HG02588 (cell line): Measurements from ENCODE around the gene GYPC.

Source experiments
- ATAC-seq: cut with Tn5 transposase; IDR thresholded peaks from one replicate; pipeline ENCODE4 v1.9.1; 2021; ENCODE audit warnings: mild to moderate bottlenecking, moderate library complexity; ENCODE audit not compliant: unreplicated experiment

GYPC gene

DNA sequence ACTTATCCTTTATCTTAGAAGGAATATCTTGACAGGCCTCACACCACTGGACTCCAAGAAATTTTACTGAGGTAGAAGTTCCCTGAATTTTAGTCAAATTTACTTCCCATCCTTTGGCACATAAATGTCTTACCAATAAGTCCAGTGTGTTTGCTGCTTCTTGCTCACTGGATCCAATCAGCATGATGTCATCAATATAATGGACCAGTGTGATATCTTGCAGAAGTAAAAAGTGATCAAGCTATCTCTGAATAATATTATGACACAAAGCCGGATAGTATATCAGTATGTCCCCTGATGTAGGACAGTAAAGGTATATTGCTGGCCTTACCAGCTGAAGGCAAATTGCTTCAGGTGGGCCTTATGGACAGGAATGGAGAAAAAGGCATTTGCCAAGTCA, 6.9 kb upstream of the GYPC start:
- no peak for ATAC-seq

DNA sequence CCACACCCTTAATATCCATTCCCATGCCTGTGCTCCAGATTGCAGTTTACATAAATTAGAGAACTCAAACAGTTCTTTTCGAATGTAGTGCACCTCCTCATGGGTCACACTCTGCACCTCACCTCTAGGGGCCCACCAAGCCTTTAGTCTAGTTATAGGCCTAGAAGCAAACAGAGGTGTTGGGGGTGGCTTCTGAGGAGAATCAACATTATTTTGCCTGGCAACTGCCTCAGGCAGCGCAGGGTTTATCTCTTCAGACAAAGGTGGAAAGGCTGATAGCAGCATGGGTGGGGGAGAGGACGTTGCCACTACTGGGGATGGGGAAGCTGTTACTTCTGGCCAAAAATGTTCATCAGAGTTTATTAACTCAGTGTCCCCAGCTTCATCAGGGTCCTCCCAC, 5.0 kb upstream of the GYPC start:
- ATAC-seq = no peak

DNA sequence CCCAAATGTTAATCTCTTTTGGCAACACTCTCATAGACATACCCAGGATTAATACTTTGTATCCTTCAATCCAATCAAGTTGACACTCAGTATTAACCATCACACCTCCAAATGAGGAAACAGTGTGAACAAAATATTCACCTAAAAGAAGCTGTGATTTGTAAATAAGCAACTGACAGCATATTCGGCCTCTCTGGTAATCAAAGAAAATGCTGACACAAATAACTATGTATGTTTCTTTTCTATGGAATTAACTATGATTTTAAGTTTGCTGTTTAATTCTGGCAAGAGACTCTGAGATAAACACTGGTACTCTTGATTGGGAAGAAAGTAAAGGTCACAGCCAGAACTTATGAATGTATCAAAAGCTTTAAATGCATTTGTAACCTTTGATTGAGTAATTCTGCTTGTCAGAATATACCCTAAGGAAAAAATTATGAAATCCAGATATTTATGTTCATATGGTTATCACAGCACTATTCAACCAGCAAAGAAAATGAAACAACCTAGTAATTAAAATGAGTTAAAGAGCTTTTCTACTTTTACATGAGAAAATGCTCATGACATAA, 3.6 kb upstream of the GYPC start:
- ATAC-seq = no peak

DNA sequence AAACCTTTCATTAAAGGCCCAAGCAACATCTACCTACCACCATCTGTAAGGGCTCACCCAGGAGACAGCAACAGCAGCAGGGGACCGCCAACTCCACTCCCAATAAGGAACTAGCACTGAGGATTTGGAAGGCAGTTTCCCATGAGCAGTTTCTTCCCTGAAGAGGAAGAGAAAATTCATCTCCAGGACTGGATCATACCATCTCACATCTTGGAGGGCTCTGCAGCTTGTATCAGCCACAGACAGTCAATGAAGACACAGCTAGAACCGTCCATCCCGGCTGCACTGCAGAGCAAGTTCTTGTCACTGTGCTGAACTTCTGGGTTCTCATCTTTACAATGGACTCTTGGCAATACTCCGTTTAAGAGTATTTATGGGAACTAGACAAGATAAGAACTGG, 2.8 kb upstream of the GYPC start:
- ATAC-seq = no peak

DNA sequence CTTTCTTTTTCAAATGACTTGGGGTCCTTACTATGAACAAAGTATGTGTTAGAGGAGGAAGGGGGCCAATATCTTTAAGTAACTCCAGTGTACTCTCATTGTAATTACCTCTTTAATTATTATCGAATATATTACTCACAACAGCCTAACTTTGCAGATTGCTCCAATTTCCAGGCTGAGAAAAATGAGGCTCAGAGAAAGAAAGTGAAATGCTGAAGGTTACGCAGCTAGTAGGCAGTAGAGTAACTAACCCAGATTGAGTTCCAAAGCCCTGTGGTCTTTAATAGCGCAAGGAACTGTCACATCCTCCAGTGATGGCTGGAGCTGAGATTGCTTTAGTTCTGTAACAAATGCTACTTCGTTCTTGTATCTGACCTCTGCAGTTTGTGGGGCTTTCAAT, 2.2 kb upstream of the GYPC start:
- ATAC-seq = no peak

DNA sequence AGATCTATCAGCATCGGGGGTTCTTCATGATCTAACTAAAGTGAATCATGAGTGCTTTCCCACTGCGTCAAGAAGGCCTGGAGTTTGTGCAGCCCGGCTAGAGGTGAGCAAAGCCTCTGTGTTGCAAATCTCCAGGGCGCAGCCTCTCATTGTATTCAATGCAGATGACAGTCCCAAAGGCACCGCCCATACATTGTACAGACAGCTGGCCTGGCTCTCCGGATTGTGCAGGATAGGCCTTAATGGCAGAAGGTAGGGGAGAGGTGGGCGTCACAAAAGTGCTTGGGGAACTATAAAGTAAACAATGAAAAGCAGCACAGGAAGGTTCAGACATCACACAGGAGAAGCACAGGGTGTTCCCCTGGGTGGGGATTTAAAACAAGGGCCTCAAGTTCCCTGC, 907 bp upstream of the GYPC start:
- ATAC-seq = no peak

DNA sequence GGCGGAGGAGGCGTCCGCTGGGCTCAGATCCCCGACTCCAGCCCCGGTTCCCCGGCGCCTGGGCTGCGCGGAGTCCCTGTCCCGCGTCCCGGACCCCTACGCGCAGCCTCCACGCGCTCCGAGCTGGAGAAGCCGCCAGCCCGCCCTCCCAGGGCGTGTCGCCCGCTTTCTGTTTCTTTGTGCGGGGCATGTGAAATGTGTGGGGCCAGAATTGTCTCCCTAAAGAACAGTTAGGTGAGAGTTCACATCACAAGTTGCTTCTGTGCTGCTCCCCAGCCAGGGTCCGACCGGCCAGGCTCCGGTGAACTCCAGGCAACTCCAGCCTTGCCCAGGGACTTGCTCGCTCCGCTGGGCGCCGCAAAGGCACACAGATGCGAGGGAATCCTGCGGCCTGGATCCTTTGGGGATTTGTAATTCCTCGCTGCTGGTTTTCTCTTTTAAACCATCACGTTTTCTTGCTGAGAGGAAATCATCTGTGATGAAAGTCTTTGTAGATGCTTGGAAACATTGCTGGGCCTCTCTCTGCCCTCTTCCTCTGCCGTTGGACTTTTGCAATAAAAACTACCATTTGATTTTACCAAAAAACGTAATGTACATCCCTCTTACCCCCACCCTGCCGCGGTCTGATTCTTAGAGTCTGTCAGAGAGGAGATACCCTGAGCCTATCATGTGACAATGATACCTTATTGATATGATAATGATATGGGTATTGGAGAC, 631 bp downstream of the GYPC start:
- peak; percentile 22 for ATAC-seq

DNA sequence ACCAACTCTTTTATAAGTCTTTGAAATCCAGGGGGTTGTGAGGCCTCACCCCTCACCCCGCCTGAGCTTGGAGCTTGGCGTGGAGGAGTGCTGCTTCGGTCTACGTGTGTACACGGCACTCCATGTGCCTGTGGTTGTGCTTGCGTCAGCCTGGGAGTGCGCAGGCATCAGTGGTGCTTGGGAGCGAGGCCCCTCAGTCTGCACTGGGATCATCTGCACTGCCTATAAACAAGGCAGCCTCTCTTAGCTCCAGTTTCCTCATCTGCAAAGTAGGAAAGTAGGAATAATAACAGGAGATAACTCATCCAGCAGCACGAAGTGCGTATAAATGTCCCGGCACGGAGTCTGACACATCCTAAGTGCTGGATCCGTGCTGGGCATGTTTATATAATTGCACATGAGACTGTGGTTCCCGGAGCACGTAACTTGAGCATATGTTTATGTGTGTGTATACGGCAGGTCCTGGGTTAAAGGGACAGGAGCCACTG, 1.2 kb downstream of the GYPC start:
- no peak for ATAC-seq

DNA sequence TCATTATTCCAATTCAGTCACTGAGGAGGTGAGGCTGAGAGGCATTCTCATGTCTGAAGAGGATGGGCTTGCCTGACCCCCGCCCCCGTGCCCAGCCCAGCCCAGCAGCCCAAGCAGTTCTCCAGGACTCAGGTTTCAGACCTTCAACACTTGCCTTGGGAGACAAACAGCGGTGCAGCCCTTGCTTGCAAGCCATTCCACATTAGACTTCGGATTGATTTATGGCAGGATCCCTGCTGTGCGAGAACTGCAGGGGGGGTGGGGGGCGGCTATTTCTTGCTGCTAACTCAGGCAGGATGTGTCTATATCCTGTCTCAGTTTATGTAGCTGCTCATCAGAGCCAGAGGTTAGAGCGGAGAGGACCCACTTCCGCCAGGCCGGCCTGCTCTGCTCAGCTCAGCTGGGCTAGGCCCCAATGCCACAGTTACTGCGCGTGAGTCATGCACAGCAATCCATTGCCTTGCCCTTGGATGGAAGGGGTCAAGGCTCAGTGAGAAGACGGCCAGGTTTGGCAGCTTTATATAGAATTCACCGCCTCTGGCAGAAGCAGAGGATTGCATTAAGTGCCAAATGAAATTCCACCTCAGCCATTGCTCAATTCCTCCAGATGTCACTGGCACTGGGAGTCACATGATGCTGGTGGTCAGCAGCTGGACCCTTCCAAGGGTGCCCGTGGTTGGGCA, 1.8 kb downstream of the GYPC start:
- peak; percentile 48 for ATAC-seq

DNA sequence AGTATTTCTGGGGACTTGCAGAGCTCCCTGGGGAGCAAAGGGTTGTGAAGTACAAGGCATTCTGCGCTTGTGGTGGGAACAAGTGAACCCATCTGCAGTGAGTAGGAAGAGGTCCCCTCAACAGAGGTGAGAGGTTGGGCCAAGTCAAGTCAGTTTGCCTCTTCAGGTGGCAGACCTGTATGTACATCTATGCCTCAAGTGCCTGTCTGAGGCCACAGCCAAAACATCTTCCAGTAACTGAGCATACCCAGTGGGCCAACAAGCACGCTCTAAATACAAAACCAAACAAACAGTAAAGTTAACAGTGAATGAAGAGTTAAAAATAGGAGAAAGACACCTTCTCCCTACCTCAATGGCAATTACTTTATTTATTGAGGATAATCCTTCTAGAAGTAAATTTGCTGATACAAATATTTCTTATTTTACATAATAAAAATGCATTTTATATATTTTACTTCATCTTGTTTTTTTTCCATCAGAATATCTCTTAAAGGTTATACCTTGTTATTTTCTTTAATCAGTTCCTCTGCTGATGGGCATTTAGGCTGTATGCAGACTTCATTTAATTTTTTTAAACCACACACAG, 2.5 kb downstream of the GYPC start:
- no peak for ATAC-seq

DNA sequence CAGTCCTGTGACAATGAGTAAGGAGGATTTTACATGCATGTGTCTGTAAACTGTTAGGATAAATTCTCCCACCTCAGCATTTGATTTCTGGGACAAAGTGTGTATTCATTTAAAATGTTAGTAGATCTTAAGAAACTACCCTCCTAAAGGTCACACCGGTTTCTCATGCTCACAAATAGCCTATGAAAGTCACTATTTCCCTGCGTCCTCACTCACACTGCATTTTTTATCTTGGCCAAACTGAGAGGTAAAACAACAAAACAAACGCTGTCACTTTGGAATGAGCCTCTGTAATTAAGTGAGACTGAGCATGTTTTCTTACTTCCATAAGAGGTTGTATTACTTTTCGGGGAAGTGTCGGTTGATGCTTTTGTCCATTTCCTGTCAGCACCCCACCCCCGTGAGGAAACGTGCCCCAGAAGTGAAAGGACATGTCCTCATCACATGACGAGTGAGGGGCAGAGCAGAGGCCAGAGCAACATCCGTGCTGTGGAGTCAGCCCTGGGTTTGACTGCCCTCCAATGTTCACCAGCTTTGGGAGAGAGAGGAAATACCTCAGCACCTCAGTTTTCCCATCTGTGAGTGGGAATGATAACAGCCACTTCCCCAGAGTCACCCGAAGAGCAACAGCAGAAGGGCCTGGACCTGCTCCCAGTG, 3.1 kb downstream of the GYPC start:
- ATAC-seq = peak; percentile 35

DNA sequence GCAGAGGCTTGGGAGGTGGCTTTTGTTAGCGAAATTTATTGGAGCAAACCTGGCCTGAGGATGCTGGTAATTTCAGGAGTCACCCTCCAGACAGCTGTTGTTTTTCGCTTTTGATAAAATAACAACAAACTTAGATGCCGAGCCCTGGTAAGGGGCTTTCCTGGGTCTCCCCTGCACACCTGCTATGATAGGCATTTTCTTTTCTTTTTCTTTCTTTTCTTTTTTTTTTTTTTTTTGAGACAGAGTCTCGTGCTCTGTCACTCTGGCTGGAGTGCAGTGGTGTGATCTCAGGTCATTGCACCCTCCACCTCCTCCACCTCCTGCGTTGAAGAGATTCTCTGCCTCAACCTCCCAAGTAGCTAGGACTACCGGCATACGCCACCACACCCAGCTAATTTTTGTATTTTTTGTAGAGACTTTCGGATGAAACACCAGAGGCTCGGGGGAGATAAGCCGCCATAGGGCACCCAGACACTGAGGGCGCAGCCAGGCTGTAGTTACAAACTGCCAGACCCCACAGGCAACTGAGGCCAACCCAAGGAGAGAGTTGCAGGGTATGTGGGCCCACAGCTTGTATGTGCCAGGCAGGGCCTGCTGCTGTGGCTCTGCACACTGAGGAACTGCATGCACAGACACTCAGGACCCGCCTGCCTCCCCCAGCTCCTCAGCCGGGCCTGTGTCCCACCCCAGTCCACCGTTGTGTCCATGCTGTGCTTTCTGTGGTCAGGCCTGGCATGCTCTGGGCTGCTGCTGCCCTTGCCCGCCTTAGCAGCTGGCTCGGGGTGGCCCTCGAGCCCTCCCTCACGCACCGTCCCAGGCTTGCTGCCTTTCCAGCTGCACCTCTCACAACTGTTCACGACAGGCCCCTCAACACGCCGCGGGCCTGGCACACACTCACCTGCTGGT, 3.9 kb downstream of the GYPC start:
- no peak for ATAC-seq

DNA sequence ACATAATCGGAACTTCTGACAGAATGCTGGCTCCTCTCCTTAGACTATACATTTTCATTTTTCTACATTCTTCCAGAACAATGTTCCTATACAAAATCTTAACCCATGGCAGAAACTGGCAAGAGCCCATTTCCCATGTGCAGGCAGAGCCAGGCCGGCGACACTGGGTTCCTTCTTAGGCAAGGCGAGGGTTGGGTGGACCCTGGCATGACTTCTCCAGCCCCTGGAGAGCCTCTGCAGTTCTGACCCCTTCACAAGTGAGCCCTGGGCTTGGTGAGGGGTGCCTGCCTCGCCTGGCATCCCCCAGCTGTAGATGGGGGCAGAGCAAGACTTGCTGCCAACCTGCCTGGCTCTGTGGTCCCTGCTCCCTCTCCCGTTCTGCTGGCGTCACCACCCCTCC, 5.0 kb downstream of the GYPC start:
- ATAC-seq = no peak

DNA sequence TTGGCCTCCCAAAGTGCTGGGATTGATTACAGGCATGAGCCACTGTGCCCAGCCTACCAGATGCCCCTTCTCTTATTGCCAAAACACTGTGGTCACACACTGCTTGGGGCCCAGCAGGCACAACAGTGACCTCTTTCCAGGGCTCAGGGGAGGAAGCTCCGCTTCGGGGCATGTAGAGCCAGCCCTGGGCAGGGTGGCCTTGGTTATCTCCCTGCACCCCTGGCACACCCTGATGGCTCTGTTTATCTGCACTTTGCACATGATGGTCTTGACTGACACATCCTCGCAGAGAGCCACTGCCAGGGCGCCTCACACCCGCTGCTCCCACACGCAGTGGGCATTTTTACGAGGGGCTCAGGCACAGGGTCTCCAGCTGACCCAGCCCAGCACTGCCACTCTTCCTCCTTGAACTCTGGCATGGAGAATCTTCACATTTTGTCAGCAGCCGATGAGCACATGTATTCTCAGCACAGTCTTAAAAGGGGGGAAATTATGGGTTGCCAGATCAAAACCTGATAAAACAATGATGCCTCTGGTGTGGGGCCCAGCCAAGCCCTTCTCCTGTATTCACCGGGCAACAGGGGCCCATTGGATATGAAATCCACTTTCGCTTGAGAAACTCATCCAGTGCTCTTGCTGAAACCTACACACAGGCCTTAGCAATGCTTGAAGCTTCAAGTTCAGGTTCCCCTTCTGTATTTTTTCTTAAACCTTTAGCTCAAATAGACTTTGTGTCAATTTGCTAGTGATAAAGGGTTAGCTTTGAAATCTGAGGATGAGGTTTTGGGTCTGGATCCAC, 5.9 kb downstream of the GYPC start:
- no peak for ATAC-seq

DNA sequence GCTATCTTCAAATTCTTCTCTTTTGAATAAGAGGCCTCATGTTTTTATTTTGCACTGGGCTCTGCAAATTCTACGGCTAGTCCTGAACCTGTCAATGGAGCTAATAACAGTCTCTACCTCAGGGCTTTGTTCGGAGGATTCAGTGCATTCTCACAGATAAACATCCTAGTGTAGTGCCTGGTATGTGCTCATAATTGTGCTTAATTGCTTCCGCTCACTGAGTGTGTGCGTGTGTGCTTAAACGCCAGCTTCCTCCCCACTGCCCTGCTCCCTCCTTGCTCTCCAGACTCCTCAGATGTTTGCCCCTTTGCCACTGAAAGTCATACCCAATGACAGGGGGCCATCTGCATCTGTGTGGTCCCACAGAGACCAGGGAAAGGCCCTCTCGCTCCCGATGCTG, 6.7 kb downstream of the GYPC start:
- ATAC-seq = no peak

DNA sequence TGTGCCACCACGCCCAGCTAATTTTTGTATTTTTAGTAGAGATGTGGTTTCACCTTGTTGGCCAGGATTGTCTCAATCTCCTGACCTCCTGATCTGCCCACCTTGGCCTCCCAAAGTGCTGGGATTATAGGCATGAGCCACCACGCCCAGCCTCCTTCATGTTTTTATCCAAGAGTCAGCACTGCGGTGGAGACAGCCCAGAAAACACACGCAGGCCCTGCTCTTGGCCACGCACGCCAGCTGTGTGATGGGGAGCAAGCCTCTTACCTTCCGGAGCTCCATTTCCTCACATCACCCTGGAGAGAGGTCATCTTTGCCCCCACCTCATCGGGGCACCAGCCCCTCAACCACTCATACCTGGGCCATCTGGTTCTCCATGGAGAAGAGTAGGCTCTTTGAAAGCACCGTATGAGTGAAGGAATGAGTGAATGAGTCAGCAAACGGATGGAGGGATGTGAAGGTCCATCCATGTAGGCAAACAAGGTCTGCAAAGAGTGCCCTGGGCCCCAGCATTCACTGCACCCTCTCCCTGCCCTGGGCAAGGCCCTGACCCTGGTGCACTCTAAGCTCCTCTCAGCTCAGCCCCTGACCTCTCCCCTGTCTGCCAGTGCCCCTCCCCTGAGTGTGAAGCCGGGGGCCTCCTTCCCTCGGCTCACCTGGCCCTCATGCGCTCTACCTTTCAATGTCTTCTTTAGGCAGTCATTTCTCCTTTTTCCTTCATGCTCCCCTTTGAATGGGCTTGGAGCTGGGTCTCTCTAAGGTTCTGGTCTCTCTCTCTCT, 7.4 kb downstream of the GYPC start:
- ATAC-seq = no peak

DNA sequence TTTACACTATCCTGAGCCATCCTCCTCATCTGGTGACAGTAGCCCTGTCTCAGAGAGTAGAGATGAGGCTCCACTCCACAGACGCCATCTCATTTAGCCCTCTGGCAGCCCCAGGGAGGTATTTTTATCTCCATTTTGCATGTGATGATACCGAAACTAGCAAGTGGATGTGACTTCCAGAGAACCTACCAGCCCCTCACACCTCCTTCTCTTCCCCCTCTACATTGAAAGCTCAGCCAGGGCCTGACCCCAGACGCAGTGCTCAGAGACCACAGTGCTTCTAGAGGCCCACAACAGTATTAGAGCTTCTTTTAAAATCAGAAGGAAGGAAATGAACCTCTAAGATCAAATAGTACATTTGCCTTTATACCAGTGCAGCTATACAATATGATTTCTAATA, 8.3 kb downstream of the GYPC start:
- ATAC-seq = peak; percentile 78

DNA sequence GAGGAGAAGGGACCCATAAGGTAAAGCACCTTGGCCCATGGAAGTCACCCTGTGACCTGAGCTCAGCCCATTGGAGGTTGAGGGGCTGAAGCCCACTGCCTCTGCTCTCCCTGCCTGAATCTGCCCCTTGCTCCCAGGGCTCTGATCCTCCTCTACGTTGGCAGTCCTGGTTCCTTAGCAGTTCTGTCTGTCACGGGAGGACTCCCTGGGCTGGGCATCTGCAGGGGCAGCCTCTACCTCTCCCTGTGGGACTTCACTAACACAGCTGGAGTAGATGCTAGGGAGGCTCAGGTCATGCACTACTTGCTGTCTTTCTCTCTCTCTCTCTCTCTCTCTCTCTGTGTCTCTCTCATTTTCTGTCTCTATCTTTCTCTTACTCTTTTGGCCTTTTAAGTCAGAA, 8.7 kb downstream of the GYPC start:
- ATAC-seq = peak; percentile 17

DNA sequence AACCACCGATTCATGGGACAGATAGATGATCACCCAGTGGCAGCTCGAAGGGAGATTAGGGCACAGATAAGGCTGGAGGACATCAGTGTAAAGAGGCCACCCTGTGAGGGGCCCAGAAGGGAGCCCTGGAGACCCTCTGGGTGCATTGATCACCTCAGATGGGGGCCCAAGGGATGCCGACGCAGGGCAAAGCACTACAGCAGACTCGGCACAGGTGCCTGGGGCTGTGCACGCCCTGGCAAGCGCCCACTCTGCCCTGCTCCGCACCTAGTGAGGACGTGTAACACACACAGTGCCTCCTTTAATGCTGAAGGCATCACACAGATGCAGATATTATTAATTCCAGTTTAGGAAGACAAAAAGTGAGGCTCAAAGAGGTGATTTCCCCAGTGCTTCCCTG, 9.5 kb downstream of the GYPC start:
- no peak for ATAC-seq
